Erythroblast (primary cell): ENCODE data around the gene SENP1.

Experiments
- DNase-seq, 2 experiments: peaks; one replicate each; lab custom pipeline; 2025; lab: John Stamatoyannopoulos, UW
- GATA1 ChIP-seq: IDR thresholded peaks from 2 replicates; pipeline ENCODE4 v1.6.1; 2011; ENCODE audit warnings: low read depth, mild to moderate bottlenecking, control low read depth, low read length, moderate library complexity

The SENP1 gene

GRCh38 chr12:47993491-47993890 lies 112.4 kb downstream of the SENP1 start:
- no peak for DNase-seq
- no peak for TF ChIP-seq GATA1
